GM23248 (cell line): ENCODE results near the gene PGC.

ENCODE experiments used
- EZH2 ChIP-seq: fragments of 200-600 bp; sonication (generic); IDR thresholded peaks from 2 replicates; pipeline ENCODE4 v1.6.1; 2018; ENCODE audit warnings: antibody characterized with exemption, mild to moderate bottlenecking; ENCODE audit not compliant: insufficient read depth, poor library complexity, severe bottlenecking
- EZH2phosphoT487 ChIP-seq: fragments of 200-600 bp; sonication (generic); IDR thresholded peaks from 2 replicates; pipeline ENCODE4 v1.6.1; 2018; ENCODE audit warnings: antibody characterized with exemption, moderate library complexity, mild to moderate bottlenecking, low read depth; ENCODE audit not compliant: insufficient read depth

DNA sequence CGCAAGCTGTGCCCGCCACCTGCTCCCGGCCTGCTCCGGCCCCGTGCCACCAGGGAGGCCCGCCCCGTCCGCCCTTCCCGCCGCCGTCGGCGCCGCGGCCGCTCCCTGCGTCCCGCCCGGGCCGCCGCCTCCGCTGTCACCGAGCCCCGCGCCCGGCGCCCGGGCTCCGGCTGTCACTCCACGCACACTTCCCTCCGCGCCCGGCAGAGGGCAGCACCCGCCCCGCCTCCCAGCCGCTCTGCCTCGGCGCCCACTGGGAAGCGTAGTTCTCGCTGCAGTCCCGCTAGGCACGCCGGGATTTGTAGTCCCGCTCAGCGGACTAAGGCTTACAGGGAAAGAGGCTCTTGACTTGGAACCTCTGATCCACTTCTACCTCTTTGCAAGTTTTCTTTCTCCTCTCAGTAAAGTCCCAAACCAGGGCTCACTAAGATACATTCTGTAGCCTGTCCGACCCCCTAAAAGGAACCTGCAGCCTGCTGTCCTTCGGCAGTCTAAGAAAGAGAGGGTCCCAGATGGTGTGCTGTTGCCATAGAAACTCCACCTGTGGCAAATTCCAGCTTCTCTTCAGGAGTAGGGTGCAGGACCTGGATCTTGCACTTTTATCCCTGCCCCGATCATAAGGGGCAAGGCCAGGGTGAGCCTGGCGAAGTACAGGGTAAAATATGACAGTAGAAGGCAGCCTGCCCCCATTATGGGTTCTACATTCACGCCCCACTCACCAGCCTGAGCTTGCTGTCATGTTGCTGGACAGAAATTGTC is 11.6 kb downstream of the PGC start, which contains the start of gene TFEB:
- TF ChIP-seq EZH2 (no peak), EZH2phosphoT487 (no peak)
